HepG2 (cell line): ENCODE data around the gene UBXN1. TPM values are rescaled to one million over a fixed set of nuclear protein-coding genes. Genes with fewer than 3 reads are reported as not detected.

Experiments
- CCAR2 ChIP-seq: fragments of 200-400 bp; formaldehyde crosslinking; optimal IDR thresholded peaks from 2 replicates; pipeline ENCODE3; 2018; ENCODE audit warnings: low read depth, mild to moderate bottlenecking, low read length, moderate library complexity
- CSRNP2 ChIP-seq: sonication (generic); formaldehyde crosslinking; conservative IDR thresholded peaks from 2 replicates; pipeline ENCODE4 v1.8.0; 2022; ENCODE audit warnings: low read depth, missing genetic modification reagents
- GABPA ChIP-seq, 2 experiments: IDR thresholded peaks; 2 replicates each; pipeline ENCODE4 v1.6.1; 2011 to 2016; ENCODE audit warnings: low read depth in 2 of 2, low read length in 1 of 2, missing biosample characterization in 1 of 2, missing genetic modification characterization in 1 of 2
- HBP1 ChIP-seq: IDR thresholded peaks from 2 replicates; pipeline ENCODE4 v1.6.1; 2016; ENCODE audit warnings: low read depth, control low read depth
- NFAT5 ChIP-seq: sonication (generic); formaldehyde crosslinking; IDR thresholded peaks from 2 replicates; pipeline ENCODE4 v1.4.0; 2020; ENCODE audit warnings: missing genetic modification reagents
- POLR2AphosphoS5 ChIP-seq: IDR thresholded peaks from 2 replicates; pipeline ENCODE4 v1.6.1; 2012; ENCODE audit warnings: low read depth, low read length
- PRDM15 ChIP-seq: sonication (generic); formaldehyde crosslinking; IDR thresholded peaks from 2 replicates; pipeline ENCODE4 v1.4.0; 2020; ENCODE audit warnings: missing genetic modification reagents
- REPIN1 ChIP-seq: sonication (generic); formaldehyde crosslinking; IDR thresholded peaks from 2 replicates; pipeline ENCODE4 v1.8.0; 2022; ENCODE audit warnings: missing genetic modification reagents, low read depth, mild to moderate bottlenecking, borderline replicate concordance
- RXRB ChIP-seq: IDR thresholded peaks from 2 replicates; pipeline ENCODE4 v1.6.1; 2016; ENCODE audit warnings: borderline replicate concordance, missing genetic modification reagents, missing compliant biosample characterization
- XRCC5 ChIP-seq: fragments of 200-400 bp; formaldehyde crosslinking; optimal IDR thresholded peaks from 2 replicates; pipeline ENCODE3; 2017; ENCODE audit warnings: mild to moderate bottlenecking, low read length
- ZMYM2 ChIP-seq: sonication (generic); formaldehyde crosslinking; IDR thresholded peaks from 2 replicates; pipeline ENCODE4 v1.8.0; 2022; ENCODE audit warnings: mild to moderate bottlenecking, missing genetic modification reagents
- polyA plus RNA-seq, 8 experiments: library from polyadenylated mRNA; depleted of rRNA in 3 of 8; stranded (reverse) in 7 of 8; unstranded in 1 of 8; fragments of >200 nt; fragmentation: Illumina TruSeq in 4 of 8; extraction: Trizol in 4 of 8; gene quantifications; 2 replicates each; pipeline versions ENCODE4 v1.2.1 to v1.2.3, GENCODE V29; 2011 to 2016; ENCODE audit warnings: low read depth in 4 of 8, missing spikeins in 1 of 8, mixed read lengths in 1 of 8; ENCODE audit not compliant: insufficient read depth in 1 of 8
- total RNA-seq, 5 experiments: library from RNA; depleted of rRNA; stranded (reverse); fragments of >200 nt; fragmentation: Illumina TruSeq; extraction: Trizol; gene quantifications; 2 replicates each; pipeline ENCODE4 v1.2.3, GENCODE V29; 2016; ENCODE audit warnings: low read depth in 1 of 5
- TF ChIP-seq, protein P1 (sequence below): sonication (generic); formaldehyde crosslinking; IDR thresholded peaks from 2 replicates; pipeline ENCODE4 v1.8.0; 2023; ENCODE audit warnings: mild to moderate bottlenecking, missing genetic modification reagents
- TF ChIP-seq, protein P2 (sequence below): IDR thresholded peaks from 2 replicates; pipeline ENCODE4 v1.6.1; 2016; ENCODE audit warnings: missing genetic modification reagents, missing compliant biosample characterization

The UBXN1 gene
- total and polyA plus RNA-seq, 2 of the 13 experiments (the other 11 are each of a cell fraction or from before 2014, with no cell fraction given) = 47.5 to 52.4 TPM

- TF ChIP-seq CSRNP2 = no peak
- TF ChIP-seq PRDM15 (CRISPR knock-in tag) = no peak
- no peak for TF ChIP-seq GABPA (IDR thresholded peaks at IDR 0.05; ENCODE audit: low read depth, low read length)
- TF ChIP-seq GABPA (CRISPR knock-in tag; IDR thresholded peaks at IDR 0.05; ENCODE audit: low read depth) = 0 out of 2 replicates have a peak, but pooled peaks have one; percentile 35
- TF ChIP-seq HBP1 = no peak
- TF ChIP-seq CCAR2 = no peak
- no peak for TF ChIP-seq NFAT5
- TF ChIP-seq, protein P1, sequence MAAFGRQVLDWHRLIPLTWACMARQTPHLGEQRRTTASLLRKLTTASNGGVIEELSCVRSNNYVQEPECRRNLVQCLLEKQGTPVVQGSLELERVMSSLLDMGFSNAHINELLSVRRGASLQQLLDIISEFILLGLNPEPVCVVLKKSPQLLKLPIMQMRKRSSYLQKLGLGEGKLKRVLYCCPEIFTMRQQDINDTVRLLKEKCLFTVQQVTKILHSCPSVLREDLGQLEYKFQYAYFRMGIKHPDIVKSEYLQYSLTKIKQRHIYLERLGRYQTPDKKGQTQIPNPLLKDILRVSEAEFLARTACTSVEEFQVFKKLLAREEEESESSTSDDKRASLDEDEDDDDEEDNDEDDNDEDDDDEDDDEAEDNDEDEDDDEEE = 0 out of 2 replicates have a peak, but pooled peaks have one; percentile 24
- TF ChIP-seq POLR2AphosphoS5 = peak; percentile 49
- TF ChIP-seq XRCC5 = peak; percentile 49
- 0 out of 2 replicates have a peak, but pooled peaks have one; percentile 33 for TF ChIP-seq RXRB (CRISPR knock-in tag)
- TF ChIP-seq REPIN1 (CRISPR knock-in tag) = peak; percentile 45; the same call in 1 of the 2 replicates
- no peak for TF ChIP-seq ZMYM2
- TF ChIP-seq, protein P2, sequence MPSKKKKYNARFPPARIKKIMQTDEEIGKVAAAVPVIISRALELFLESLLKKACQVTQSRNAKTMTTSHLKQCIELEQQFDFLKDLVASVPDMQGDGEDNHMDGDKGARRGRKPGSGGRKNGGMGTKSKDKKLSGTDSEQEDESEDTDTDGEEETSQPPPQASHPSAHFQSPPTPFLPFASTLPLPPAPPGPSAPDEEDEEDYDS = peak; percentile 15; the same call in 1 of the 2 replicates
These were observed 2.0 kb upstream of the UBXN1 start (continued) for GRCh38 chr11:62680825-62681240.
